NCI-H1105 (cell line): ENCODE measurements around the gene GDPD5.
"Not testable (repeated sequence)": the region's sequence is repeated elsewhere in the genome, so short reads cannot be mapped to it uniquely, and the experiment has no call there.

Source experiments
- DNase-seq: peaks from one replicate; lab custom pipeline; 2025; lab: John Stamatoyannopoulos, UW

The GDPD5 gene

DNA sequence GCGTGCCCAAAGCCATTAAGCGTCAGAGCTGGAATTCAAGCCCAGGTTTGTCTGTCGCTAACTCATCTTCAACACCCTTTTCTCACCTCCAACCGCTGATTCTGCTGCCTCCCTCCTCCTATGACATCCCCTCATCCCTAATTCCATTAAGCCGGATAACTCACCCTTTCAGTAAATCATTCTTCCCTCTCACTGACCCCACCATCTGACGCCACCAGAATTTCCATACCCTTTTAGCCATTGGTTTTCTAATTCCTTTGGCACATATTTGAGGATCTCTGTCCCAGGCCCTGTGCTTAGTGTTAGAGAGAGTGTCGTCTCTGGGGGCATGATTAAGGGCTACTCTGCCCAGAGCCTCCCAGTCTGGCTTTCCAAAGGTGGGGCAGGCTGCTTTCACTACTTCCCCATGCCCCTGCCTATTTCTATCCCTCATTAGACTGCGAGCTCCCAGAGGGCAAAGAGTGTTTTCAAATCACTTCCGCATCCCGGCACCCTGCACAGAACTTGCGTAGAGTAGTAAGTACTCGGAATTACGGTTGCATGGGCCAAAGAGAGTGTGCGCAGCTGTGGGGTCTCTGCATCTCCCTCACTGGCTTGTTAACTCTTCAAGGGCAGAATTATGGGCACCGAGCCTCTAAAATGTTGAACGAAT, 96.6 kb downstream of the GDPD5 start:
- DNase-seq, result no peak

DNA sequence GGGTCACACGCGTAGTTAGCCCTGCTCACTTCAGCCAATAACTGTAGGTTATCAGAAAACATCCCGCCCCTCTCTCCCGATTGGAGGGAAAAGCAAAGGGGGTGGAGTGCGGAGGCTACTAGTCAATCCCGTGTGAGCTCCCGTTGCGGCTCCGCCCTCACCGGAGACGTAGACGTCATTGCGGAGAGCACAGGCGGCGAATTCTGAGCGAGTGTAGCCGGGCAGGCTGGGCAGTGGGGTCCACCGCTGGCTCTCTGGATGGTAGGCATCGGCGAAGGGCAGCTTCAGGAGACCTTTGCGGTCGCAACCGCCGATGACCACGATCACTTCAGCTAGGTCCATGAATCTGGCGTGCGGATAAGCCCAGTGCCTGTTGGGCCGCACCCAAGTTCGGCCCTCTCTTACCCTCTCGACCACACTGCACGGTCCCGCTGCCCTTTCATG, 97.4 kb downstream of the GDPD5 start:
- no peak for DNase-seq

DNA sequence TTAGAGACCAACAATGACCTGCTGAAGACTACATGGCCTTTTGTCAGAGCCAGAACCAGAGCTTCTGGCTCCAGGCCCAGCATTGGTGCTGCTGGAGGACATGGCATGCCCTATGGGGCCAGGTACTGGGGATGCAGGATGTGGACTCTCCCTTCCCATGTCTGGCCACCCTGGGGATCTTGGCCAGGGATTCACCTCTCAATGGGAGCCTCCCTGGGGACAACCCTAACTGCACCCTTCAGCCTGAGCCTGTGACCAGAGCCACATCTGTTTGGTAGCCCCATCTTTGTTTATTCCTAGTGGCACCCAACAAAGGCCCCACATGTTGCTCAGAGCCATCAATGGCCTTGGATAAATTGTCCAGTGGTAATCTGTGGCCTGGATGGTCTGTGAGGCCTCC, 98.6 kb downstream of the GDPD5 start:
- no peak for DNase-seq

DNA sequence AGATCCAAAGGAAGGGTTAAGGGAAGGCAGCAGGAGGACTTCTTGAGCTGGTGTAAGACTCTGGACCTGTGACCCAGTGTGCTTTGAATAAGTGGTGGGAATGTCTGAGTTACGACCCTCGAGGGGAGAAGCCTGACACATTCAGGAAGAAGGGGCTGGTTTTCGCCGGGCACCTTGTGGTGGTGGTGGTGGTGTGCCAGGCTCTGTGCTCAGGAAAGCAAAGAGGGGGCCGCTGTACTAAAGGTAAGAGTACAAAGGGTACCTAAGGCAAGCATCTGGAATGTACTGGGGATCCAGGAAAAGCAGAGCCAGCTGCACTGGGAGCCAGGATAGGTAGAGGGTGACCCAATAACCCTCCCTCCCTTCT, 99.0 kb downstream of the GDPD5 start:
- no peak for DNase-seq

DNA sequence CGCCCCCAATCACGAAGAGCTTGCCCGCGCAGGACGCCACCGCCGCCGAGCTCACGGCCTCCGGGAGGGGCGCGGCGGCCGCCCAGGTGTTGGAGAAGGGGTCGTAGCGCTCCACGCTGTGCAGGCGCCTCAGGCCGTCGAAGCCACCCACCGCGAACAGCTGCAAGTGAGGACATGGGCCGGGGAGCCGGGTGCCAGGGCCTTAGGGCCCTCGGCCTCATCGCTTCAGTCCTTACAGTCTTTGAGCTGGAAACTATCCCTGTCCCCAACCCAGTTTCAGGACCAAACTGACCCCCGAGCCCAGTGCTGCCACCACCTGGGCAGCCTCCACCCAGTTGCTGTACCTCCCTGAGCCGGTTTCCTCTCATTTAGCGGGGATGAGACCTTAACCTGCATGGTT, 100.3 kb downstream of the GDPD5 start:
- DNase-seq, result no peak

DNA sequence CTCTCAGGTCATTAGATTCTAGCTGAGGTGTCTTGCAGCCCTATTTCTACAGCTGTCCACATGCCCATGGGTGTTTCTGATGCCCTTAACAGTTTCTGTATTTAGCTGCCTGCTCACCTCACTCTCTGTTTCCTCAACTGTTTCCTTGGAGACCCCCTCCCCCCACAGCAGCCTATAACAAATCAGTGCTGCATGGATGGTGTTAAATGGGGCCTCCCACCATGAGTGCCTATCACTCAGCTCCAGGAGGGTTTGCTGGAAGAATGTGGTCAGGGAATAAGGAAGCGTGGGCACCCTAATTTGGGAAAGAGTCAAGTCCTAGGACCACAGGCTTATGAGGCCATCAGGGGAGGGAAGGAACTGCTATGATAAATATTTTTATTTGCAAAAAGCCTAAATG, 101.3 kb downstream of the GDPD5 start:
- DNase-seq, result no peak

DNA sequence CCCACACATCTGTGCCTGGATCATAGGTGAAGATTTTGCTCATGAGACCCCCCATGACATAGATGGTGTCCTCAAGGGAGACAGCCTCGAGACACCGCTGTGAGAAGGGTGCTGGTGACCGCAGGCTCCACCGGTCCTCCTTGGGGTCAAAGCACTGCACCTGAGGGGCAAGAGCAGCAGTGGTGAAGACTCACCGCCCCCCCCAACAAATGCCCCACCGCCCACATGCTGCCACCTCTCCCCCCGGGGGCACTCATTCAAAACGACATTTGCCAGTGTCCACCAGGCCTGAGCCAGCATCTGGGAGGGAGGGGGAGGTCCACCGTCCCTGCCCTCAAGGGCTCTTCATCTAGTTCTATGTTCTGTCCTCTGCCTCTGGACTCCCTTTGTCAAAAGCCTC, 102.0 kb downstream of the GDPD5 start:
- no peak for DNase-seq

DNA sequence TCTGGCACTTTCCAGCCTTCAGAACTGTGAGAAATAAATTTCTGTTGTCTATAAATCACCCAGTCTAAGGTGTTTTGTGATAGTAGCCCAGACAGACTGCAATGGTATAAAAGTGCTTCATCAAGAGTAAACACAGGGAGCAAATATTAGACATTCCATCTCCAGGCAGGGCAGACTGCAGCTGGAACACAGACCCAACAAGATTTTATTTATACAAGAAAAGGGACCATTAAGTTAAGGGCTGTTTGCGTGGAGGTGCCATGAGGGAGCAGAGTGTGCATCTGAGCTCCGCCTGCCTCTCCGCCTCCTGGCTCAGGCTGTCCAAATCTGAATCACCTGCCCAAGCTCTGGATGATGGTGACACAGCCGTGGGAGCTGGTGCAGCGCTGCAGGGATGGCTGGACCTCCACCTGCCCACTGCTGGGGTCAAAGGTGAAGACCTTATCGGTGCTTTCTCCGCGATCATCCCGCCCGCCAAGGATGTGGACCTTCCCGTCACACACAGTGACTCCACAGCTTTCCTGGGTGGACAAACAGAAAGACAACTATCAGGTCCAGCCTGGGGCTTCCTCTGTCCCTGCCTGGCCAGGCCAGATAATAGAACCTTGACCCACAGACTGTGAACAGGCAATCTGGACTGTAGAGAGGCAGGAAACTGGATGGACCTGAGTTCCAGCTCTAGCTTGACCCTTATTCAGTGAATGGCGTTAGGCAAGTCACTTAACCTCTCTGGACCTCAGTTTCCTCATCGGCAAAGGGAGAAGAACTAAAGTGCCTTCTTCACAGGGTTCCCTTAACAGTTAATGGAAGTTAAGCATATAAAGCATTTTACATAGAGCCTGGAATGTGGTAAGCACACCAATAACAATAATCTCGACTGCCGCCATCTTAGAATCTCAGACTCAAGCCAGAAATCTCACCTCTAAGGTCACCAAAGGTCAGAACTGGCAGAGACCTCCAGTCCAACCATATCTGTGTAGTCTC, 103.2 kb downstream of the GDPD5 start:
- no peak for DNase-seq

DNA sequence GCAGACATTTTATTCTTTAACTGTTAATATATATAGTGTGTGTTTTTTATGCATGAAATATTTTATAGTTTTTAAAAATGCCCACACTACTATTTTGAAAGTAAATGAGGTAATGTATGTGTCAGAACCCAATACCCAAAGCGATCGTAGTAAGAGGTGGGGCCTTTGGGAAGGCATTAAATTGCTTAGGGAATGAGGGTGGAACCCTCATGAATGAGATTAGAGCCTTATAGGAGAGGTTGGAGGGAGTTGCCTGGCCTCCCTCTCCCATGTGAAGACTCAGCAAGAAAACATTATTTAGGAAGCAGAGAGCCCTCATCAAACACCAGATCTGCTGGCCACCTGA, 103.9 kb downstream of the GDPD5 start:
- DNase-seq, result no peak

DNA sequence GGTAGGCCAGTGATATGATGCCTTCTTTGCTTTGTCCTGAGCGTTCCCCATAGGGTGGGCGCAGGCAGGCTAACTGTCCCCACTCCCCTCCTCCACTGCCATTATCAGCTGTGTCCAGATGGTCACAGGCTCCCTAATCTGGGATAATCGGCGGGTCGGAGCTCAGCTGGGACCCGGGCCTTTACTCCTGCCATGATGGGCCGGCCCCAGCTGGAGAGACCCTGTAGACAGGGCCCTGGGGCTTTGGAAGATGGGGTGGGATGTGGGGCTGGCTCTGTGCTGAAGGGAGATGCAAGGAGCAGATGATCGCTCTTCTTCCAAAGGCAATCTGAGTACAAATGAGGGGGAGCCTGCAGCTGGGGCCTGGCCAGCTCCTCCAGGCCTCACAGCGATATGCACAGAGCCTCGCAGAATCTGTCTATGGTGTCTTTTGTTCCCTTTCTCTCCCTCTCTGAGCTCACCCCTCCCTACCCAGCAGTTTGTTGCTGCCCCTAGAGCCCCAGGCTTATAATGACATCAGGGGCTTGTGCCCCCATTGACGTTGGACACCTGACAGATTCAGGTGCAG, 104.6 kb downstream of the GDPD5 start:
- no peak for DNase-seq

DNA sequence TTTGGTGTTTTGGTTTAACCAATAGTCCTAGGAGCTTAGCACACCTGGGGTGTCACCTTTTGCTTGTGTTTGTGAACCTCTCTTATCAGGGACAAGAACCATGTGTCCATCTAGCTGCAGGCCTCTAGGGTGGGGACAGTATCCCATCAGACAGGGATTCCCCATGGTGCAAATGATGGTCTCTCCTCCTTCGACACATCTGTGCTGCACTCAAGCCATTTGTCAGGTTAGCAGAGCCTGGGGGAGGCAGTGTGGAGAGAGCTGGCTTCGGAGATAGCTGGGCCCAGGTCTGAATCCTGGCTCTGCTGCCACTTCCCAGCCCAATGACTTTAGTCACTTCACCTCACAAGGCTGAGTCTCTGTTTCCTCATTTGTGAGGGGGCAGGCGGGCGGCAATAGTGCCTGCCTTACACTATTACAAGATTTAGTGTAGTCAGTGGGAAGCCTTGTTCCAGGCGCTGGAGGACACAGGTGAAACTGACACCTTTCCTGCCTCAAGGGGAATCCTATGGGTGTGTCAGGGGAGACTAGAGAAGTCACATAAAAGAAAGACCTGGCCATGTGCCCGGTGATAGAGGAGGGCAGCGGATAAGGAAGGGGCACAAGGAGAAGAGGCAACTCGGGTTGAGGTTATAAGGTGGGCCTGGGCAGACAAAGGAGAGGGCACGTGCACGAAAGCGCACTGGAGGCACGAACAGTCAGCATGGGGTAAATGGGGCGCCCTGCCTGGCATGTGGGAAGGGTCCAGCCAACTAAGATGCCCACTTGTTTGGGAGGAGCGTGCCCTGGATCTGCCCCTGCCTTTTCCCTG, 105.3 kb downstream of the GDPD5 start:
- no peak for DNase-seq

DNA sequence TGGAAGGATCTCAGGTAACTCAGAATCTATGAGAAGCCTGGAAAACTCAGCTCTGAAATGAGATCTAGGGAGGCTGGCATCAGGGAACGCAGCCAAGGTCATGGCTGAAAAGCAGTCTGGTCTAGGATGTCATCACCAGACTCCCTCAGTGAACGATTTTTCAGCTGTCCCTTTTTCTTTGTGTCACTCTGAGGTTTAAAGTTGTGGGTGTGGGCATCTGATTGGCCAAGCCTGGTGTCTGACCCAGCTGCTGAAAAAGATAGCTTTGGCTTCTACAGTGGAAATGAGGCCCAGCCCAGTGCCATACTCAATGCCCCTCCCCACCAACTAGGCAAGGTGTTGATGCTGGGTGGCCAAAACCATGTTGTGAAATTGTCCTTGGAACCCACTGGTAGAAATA, 111.9 kb downstream of the GDPD5 start:
- no peak for DNase-seq

DNA sequence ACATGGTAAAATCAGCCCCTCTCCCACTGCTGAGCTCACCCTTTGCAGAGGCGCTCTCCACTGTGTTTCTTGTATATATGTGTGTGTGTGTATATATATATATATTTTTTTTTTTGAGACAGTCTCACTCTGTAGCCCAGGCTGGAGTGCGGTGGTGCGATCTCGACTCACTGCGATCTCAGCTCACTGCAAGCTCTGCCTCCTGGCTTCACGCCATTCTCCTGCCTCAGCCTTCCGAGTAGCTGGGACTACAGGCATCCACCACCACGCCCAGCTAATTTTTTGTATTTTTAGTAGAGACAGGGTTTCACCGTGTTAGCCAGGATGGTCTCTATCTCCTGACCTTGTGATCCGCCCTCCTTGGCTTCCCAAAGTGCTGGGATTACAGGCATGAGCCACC, 112.6 kb downstream of the GDPD5 start:
- not testable (repeated sequence) for DNase-seq

DNA sequence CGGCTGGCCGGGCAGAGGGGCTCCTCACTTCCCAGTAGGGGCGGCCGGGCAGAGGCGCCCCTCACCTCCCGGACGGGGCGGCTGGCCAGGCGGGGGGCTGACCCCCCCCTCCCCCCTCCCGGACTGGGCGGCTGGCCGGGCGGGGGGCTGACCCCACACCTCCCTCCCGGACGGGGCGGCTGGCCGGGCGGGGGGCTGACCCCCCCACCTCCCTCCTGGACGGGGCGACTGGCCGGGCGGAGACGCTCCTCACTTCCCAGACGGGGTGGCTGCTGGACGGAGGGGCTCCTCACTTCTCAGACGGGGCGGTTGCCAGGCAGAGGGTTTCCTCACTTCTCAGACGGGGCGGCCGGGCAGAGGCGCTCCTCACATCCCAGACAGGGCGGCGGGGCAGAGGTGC, 115.8 kb downstream of the GDPD5 start:
- DNase-seq, result not testable (repeated sequence)

DNA sequence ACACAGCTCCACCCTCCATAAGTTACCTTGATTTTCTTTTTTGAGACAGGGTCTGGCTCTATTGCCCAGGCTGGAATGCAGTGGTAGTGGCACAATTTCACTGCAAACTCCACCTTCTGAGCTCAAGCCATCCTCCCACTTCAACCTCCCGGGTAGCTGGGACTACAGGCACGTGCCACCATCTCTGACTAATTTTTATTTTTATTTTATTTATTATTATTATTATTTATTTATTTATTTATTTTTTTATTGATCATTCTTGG, 116.9 kb downstream of the GDPD5 start:
- no peak for DNase-seq

DNA sequence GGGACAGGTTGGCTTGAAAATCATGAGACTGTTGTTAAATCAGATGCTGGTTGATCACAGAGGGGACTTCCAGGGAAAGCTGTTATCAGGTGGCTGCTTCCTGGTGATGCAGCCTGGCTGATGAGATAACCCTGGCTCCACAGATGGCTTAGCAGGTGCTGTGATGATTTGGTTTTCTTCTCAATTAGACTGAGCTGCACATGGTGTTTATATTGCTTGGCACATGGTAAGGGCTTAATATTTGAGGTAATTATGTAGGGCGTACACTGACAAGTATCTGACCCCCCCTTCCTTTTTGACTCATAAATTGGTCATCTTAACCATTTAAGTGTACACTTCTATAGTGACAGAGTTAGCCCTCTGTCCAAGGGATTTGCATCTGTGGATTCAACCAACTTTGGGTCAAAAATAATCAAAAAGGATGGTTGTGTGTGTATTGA, 119.4 kb downstream of the GDPD5 start:
- DNase-seq, result no peak

DNA sequence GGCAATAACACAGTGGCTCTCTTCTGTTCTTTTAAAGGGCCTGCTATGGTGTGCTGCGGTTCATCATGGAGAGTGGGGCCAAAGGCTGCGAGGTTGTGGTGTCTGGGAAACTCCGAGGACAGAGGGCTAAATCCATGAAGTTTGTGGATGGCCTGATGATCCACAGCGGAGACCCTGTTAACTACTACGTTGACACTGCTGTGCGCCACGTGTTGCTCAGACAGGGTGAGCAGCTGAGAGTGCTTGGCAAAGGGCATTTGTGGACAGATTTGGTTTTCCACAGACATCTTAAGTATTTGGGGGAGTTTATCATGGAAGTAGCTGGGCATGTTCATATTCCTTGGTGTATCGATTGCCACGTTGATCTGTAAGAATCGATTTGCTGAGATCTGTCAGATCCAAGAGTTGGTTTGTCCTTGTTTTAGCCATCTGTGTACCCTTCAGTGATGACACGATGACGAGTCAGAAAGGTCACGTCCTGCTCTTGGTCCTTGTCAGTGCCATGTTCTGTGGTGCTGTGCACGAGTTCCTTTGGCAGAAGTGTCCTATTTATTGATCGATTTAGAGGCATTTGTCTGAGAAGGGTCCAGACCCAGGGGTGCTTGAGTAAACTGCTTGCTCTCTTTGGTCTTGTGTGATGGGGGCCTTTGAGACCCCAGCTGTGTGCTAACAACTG, 121.6 kb downstream of the GDPD5 start:
- no peak for DNase-seq

DNA sequence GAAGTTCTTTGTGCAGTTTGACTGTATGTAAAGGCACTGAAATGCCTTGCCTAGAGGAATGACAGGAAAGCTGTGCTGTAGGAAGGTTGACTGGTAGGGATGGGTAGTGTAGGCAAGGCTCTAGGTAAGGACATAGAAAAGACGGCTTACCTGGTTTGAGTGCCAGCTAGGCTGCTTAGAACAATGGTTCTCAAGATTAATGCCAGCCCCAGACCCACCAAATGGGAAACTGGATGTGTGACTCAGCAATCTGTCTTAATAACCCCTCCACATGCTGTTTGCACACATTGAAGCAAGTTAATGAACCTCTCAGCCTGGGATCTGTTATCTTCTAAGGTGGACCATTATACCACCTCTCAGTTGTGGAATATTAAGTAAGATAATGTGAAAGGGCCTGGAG, 122.7 kb downstream of the GDPD5 start:
- DNase-seq, result no peak

DNA sequence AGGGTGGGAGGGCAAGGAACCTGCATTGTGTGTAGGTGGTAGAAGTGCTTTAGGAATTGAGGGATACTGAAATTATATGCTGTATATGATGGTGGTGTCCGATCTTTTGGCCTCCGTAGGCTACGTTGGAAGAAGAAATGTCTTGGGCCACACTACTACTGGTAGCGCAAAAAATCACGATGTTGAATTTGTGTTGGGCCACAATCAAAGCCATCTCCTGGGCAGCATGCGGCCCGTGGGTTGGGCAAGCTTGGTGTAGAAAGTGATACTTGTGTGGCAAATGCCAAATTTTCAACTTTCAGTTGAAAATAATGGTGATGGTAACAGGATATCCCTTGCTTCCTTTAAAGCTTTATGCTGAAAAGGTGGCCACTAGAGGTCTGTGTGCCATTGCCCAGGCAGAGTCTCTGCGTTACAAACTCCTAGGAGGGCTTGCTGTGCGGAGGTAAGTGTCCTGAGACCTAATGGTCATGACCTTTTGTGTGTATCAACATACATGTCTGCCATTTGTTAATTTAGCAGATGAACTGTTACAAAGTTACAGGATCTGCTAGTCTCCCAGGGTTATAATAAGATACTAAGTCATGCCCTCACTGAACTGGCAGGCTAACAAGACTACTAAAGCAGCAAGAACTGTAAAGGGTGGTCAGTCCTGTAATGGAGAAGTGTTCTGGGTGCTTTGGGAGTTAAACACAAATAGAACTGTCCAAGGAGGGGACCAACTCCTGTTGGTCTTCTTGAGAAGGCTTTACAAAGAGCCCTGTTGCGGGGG, 123.6 kb downstream of the GDPD5 start:
- DNase-seq, result no peak

DNA sequence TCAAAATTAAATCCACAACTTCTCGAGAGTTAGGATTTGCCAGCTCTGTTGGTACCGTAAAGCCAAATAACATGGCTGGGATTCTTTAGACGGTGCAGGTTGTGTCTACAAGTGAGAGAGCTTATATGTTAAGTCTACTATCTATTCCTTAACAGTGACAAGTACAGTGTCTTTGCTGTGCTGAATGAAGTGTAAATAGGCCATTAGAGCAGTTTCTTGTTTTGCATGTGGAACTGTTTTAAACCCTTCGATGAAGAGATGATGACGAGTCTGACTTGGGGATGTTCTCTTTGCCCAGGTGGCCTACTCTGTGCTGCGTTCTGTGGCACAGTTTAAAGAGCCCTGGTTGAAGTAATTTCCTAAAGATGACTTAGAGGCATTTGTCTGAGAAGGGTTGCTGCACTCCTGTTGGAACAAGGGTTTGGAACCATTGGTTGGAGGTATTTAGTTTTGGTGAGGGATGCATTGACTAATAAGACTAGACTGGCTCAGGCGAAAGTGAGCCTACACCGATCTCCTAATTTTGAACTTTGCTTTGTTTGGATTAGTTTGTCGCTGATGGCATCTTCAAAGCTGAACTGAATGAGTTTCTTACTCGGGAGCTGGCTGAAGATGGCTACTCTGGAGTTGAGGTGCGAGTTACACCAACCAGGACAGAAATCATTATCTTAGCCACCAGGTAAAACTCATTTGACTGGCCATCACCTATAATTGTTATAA, 125.4 kb downstream of the GDPD5 start:
- no peak for DNase-seq
